Measurements from ENCODE around the gene ATG5.

DNA sequence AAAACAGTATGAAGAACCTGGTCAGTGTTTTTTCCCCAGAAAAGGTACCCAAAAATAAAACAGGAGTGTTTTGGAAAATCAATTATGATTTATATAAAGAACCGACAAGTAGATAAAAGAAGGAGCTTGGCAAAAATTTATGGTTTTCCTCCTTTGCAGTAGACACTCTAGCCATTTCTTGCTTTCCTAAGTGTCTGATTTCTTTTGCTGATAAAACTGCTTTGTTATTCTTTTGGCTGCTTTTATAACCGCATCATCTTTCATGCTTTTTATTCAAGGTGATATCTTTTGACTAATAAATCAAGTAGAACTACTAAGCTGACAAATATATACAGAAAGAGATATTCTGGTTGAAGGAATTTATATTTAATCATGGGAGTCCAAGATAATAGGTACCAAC lies 16.6 kb downstream of the ATG5 start:
- TF ChIP-seq POLR2A (IDR thresholded peaks at IDR 0.05; ENCODE audit: low read length) (no peak), GATA1 (IDR thresholded peaks at IDR 0.05; ENCODE audit: low read depth, low read length) (no peak)
